Fibroblast of pulmonary artery (primary cell): ENCODE data around the gene CST8.

Experiments used
- DNase-seq: peaks from one replicate; pipeline ENCODE4 v3.0.0-alpha.2; 2010; ENCODE audit warnings: low read depth
- H3K4me3 ChIP-seq: replicated peaks from 2 replicates; pipeline ENCODE4 v1.5.1; 2011; ENCODE audit warnings: low read depth, mild to moderate bottlenecking, control low read depth, low read length, moderate library complexity
- CTCF ChIP-seq: IDR thresholded peaks from 2 replicates; pipeline ENCODE4 v1.5.1; 2011; ENCODE audit warnings: mild to moderate bottlenecking, control low read depth, low read length, inconsistent platforms; ENCODE audit errors: missing control alignments

The CST8 gene

GRCh38 chr20:23517719-23518118 lies 26.8 kb downstream of the CST8 start:
- no peak for TF ChIP-seq CTCF
- no peak for DNase-seq
- H3K4me3 ChIP-seq, result no peak overlapping the region

- H3K4me3 ChIP-seq, result no peak overlapping the region
- DNase-seq, result no peak
- TF ChIP-seq CTCF, result no peak
Measured at GRCh38 chr20:23519556-23519955, 28.6 kb downstream of the CST8 start.

- DNase-seq, result no peak
- no peak for TF ChIP-seq CTCF
- no peak overlapping the region for H3K4me3 ChIP-seq
Measured at GRCh38 chr20:23520185-23520584, 29.3 kb downstream of the CST8 start.

GRCh38 chr20:23524146-23524545 lies 33.2 kb downstream of the CST8 start:
- TF ChIP-seq CTCF, result no peak
- no peak overlapping the region for H3K4me3 ChIP-seq

GRCh38 chr20:23526850-23527249 lies 35.9 kb downstream of the CST8 start:
- no peak for TF ChIP-seq CTCF
- no peak for DNase-seq
- H3K4me3 ChIP-seq, result no peak overlapping the region

More at GRCh38 chr20:23524146-23524545, 33.2 kb downstream of the CST8 start:
- DNase-seq, result no peak

- TF ChIP-seq CTCF, result no peak
- no peak for DNase-seq
- H3K4me3 ChIP-seq, result no peak overlapping the region
Measured at GRCh38 chr20:23528867-23529431, 38.0 kb downstream of the CST8 start.

GRCh38 chr20:23530937-23531567 lies 40.1 kb downstream of the CST8 start:
- no peak for DNase-seq
- TF ChIP-seq CTCF, result no peak
- H3K4me3 ChIP-seq, result no peak overlapping the region
